Left renal cortex interstitium (tissue), 4 donors: Measurements from ENCODE around the gene TTLL11. TPM values are rescaled to one million over a fixed set of nuclear protein-coding genes. Genes with fewer than 3 reads are reported as not detected.
"Not testable (repeated sequence)": the region's sequence is repeated elsewhere in the genome, so short reads cannot be mapped to it uniquely, and the experiment has no call there.

Experiments
- DNase-seq, 4 donors: peaks; one replicate each; pipeline ENCODE4 v3.0.0-alpha.2; 2013; ENCODE audit warnings: low read depth in 4 of 4, low spot score in 2 of 4, missing footprints in 1 of 4
- polyA plus RNA-seq, 4 donors: library from polyadenylated mRNA; unstranded; fragments of 120-200 nt; gene quantifications; one replicate each; pipeline ENCODE4 v1.2.1, GENCODE V29; 2013; ENCODE audit not compliant: insufficient read length in 4 of 4

The TTLL11 gene
- polyA plus RNA-seq, 4 donors: 6.4 to 7.8 (median 7.0) TPM

GRCh38 chr9:122088880-122089706, 4.0 kb downstream of the TTLL11 start:
- DNase-seq: no peak

GRCh38 chr9:122087406-122088200, 5.5 kb downstream of the TTLL11 start:
- DNase-seq: no peak

GRCh38 chr9:122086873-122087272, 6.2 kb downstream of the TTLL11 start:
- no peak for DNase-seq

- DNase-seq: no peak
These were observed 7.8 kb downstream of the TTLL11 start for GRCh38 chr9:122085260-122085659.

- DNase-seq: no peak
These were observed 9.0 kb downstream of the TTLL11 start for GRCh38 chr9:122084026-122084675.

GRCh38 chr9:122080986-122081385, 12.1 kb downstream of the TTLL11 start:
- no peak for DNase-seq

- no peak for DNase-seq
These were observed 14.6 kb downstream of the TTLL11 start for GRCh38 chr9:122078557-122078956.

GRCh38 chr9:122076773-122077172, 16.3 kb downstream of the TTLL11 start:
- DNase-seq: no peak

- DNase-seq: no peak
These were observed 17.0 kb downstream of the TTLL11 start for GRCh38 chr9:122076117-122076516.

- DNase-seq: no peak
These were observed 17.7 kb downstream of the TTLL11 start for GRCh38 chr9:122075135-122076030.

GRCh38 chr9:122071715-122072114, 21.4 kb downstream of the TTLL11 start:
- DNase-seq: no peak

- DNase-seq: no peak
These were observed 22.2 kb downstream of the TTLL11 start for GRCh38 chr9:122070728-122071515.

- not testable (repeated sequence) for DNase-seq
These were observed 26.4 kb downstream of the TTLL11 start for GRCh38 chr9:122066680-122067079.

- no peak for DNase-seq
These were observed 27.0 kb downstream of the TTLL11 start for GRCh38 chr9:122065923-122066629.

- no peak for DNase-seq
These were observed 32.6 kb downstream of the TTLL11 start for GRCh38 chr9:122060481-122060880.

- DNase-seq: no peak
These were observed 33.2 kb downstream of the TTLL11 start for GRCh38 chr9:122059955-122060324.

- DNase-seq: no peak
These were observed 33.7 kb downstream of the TTLL11 start for GRCh38 chr9:122059214-122059954.

- DNase-seq: no peak
These were observed 34.4 kb downstream of the TTLL11 start for GRCh38 chr9:122058709-122059108.
